Activated naive CD8-positive, alpha-beta T cell treated with anti-CD3 and anti-CD28 coated beads, Interleukin-2, amount 50 U/mL, for 24 hours (primary cell): ENCODE data around the gene DTL.

Experiments
- ATAC-seq: fragments of 150-1000 bp; cut with Tn5 transposase; one replicate; pipeline ENCODE4 v1.10.0; 2021
- DNase-seq: peaks from one replicate; pipeline ENCODE4 v3.0.0; 2021
- H3K27ac Mint-ChIP-seq: one replicate; pipeline ENCODE4 v1.8.0; 2021; ENCODE audit warnings: mild to moderate bottlenecking, mixed read lengths
- H3K27me3 Mint-ChIP-seq: one replicate; pipeline ENCODE4 v1.8.0; 2021; ENCODE audit warnings: mixed read lengths
- H3K36me3 Mint-ChIP-seq: one replicate; pipeline ENCODE4 v1.8.0; 2021; ENCODE audit warnings: low read depth, mixed read lengths
- H3K4me1 Mint-ChIP-seq: one replicate; pipeline ENCODE4 v1.8.0; 2021; ENCODE audit warnings: mixed read lengths
- H3K4me3 Mint-ChIP-seq: one replicate; pipeline ENCODE4 v1.8.0; 2021; ENCODE audit warnings: mild to moderate bottlenecking, moderate library complexity, mixed read lengths
- H3K9me3 Mint-ChIP-seq: one replicate; pipeline ENCODE4 v1.8.0; 2021; ENCODE audit warnings: mixed read lengths

The DTL gene

DNA sequence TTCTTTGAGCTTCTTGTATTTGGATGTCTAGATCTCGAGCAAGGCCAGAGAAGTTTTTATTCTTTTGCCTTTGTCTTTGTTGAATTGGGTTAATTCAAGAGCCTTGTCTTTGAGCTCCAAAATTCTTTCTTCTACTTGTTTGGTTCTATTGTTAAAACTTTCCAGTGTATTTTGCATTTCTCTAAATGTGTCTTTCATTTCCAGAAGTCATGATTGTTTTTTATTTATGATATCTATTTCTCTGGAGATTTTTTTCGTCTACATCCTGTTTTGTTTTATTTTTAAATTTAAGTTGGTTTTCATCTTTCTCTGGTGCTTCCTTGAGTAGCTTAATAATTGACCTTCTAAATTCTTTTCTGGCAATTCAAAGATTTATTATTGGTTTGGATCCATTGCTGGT lies 61.8 kb downstream of the DTL start:
- Mint-ChIP-seq H3K4me3 (no peak overlapping the region), H3K27me3 (no peaks in the 10 kb centered on the region), H3K9me3 (peaks cover 13% of the 10 kb centered on the region), H3K36me3 (peaks cover 95% of the 10 kb centered on the region), H3K27ac (no peak overlapping the region), H3K4me1 (peaks cover 19% of the 10 kb centered on the region)
- DNase-seq (no peak), ATAC-seq (no peak)

DNA sequence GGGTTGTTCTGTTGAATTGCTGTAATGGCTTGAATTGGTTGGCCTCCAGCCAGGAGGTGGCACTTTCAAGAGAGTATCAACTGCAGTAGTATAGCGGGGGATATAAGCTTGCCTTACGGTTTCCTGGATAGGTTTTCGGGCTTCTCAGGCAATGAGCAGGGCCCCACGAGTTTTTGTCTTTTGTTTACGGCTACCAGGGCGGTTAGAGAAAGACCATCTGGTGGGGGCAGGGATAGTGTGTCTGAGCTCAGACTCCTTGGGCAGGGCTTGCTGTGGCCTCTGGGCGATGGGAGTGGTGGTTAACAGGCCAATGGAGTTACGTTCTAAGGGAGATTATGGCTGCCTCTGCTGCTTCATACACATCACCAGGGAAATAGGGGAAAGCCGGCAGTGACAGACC lies 62.8 kb downstream of the DTL start:
- Mint-ChIP-seq H3K9me3 (peaks cover 13% of the 10 kb centered on the region), H3K27me3 (no peaks in the 10 kb centered on the region), H3K27ac (no peak overlapping the region), H3K36me3 (peaks cover 96% of the 10 kb centered on the region), H3K4me3 (no peak overlapping the region), H3K4me1 (peaks cover 19% of the 10 kb centered on the region)
- DNase-seq: no peak
- no peak for ATAC-seq

DNA sequence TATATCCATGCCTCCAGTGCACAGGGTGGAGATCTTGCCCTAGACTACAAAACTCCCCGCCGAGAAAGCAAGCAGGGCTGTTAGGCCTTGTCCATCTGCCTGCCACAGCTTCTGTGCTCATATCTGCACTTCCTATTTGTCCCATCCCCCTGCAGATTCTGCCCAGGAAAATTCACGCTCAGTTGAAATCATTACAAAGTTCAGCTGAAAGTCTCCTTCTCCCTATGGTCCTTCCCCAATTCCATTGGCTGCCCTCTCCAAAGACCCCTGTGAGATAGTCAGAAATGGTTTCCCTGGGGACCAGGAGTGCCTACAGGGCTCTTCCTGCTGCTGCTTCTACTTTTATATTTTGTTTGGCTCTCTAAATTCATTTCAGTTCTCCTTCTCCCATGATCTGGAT lies 63.2 kb downstream of the DTL start:
- Mint-ChIP-seq H3K27ac (no peak overlapping the region), H3K4me3 (no peak overlapping the region), H3K36me3 (peaks cover 95% of the 10 kb centered on the region), H3K4me1 (peaks cover 19% of the 10 kb centered on the region), H3K9me3 (peaks cover 13% of the 10 kb centered on the region), H3K27me3 (no peaks in the 10 kb centered on the region)
- DNase-seq (no peak), ATAC-seq (no peak)

DNA sequence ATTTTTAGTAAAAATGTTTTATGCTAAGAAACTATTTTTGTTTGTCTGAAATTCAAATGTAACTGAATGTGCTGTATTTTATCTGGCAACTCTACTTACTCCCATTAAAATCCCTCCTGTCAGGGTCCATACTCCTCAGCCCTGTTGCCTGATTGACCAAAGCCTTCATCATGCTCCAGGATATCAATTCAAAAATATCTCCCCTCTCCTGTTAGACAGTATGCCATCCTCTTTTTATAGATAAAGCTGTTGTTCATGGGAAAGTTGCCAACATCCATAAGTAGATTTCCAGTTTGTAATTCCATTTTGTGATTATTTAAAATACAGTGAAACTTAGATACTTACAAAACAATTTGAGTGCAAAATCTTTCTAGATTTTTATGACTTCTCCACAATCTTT lies 65.7 kb downstream of the DTL start:
- Mint-ChIP-seq H3K9me3 (peaks cover 8% of the 10 kb centered on the region), H3K27ac (peak overlapping the region; percentile 68), H3K27me3 (no peaks in the 10 kb centered on the region), H3K4me1 (peaks cover 20% of the 10 kb centered on the region), H3K4me3 (no peak overlapping the region), H3K36me3 (peaks cover 92% of the 10 kb centered on the region)
- DNase-seq: no peak
- ATAC-seq: no peak

DNA sequence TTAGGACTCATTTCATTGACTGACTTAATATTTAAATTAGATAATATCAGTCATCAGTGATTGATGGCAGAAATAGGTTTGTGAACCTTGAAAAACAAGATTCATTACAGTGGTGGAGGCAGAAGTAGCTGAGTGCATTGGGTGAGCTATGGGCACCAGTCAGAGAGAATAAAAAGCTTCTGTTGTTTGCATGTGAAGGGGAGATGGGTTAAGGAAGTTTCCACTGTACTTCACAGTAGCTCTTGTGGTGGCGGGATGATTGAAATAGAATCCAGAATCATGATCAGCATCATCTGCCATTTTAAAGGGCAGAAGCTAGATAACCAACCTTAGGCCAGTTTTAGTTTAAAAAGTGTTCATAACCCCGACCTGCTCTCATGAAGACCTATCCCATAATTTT lies 66.2 kb downstream of the DTL start:
- DNase-seq (no peak), ATAC-seq (peak; percentile 40)
- Mint-ChIP-seq H3K27ac (peak overlapping the region; percentile 68), H3K4me3 (no peak overlapping the region), H3K9me3 (peaks cover 3% of the 10 kb centered on the region), H3K36me3 (peaks cover 89% of the 10 kb centered on the region), H3K4me1 (peaks cover 21% of the 10 kb centered on the region), H3K27me3 (no peaks in the 10 kb centered on the region)

DNA sequence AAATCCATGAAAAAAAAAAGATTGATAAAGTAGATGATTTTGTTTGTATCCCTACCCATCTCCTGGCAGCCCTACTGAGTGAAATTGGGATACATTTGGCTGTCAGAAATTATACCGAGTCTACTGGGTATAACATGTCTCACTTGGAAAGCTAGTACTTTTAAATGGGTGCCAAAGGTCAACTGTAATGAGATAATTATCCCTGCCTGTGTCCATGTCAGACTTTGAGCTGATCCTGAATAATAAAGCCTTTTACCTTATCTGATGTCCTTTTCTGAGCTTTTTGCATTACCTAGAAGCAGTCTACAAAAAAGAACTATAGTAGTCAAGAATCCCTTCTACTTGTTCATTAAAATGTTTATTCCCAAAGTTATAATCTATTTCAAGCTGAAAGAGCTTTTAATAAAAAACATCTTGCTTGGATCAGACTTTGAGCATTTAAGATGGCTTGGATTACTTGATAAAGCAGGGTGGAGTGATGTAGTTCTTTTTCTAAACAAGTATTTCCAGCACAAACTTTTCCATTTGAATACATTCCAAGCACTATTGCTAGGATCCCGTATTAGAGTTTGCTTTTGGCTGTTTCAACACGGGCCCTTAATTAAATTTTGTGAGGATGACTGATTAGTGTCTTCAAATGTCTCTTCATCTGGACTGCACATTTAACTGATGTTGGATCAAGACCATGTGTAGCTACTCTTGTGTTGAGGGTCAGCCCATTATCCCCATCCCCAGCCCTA lies 69.2 kb downstream of the DTL start:
- Mint-ChIP-seq H3K4me3 (no peak overlapping the region), H3K9me3 (no peaks in the 10 kb centered on the region), H3K27me3 (no peaks in the 10 kb centered on the region), H3K36me3 (peaks cover 70% of the 10 kb centered on the region), H3K27ac (no peak overlapping the region), H3K4me1 (peaks cover 20% of the 10 kb centered on the region)
- DNase-seq (no peak), ATAC-seq (no peak)

DNA sequence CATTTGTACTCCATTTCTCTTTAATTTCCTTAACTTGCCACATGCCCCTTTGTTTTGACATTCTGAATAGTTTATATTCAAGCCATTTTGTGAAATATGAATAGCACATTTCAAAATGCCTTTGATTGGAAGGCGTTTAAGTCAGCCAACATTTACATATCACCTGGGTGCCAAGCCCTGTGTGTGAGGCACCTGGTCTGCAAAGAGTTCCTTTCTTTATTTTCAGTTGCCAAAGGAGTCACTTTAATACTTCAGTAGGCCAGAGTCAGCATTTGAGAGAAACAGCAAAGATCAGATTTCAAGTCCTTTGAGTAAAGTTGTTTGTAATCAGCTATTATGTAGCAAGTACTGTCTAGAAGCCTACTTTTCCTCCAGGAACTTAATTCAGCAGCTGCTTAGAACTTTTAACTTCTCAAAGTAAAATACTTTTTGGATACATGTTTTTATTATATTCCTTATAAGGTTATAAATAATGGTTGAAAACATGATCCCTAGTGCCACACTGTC lies 70.8 kb downstream of the DTL start:
- peaks cover 54% of the 10 kb centered on the region for H3K36me3 Mint-ChIP-seq
- no peak overlapping the region for H3K27ac Mint-ChIP-seq

DNA sequence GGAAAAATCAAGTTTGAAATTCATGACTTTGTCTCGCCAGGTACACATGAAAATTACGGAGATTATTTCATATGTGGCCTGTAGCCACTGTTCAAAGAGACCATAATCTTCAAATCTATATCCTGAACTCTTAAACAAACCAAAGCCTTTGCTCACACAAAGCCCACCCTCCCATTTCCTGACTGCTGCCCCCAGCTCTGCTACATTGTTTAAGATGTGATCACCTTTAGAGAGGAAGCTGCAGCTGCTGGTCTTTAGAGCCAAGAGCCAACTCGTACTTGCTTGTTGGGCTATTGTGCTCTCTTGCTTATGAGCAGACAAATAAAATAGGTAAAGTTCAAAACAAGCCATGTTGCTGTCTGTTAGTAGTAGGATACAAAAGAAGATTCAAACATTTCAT lies 71.9 kb downstream of the DTL start:
- no peak for ATAC-seq
- no peaks in the 10 kb centered on the region for H3K27me3 Mint-ChIP-seq
- peaks cover 2% of the 10 kb centered on the region for H3K4me1 Mint-ChIP-seq
- no peak overlapping the region for H3K4me3 Mint-ChIP-seq
- no peaks in the 10 kb centered on the region for H3K9me3 Mint-ChIP-seq
- peaks cover 43% of the 10 kb centered on the region for H3K36me3 Mint-ChIP-seq
- no peak overlapping the region for H3K27ac Mint-ChIP-seq
- no peak for DNase-seq

More for the DNA sequence above, 70.8 kb downstream of the DTL start:
- Mint-ChIP-seq H3K4me1 (peaks cover 12% of the 10 kb centered on the region), H3K4me3 (no peak overlapping the region), H3K27me3 (no peaks in the 10 kb centered on the region), H3K9me3 (no peaks in the 10 kb centered on the region)
- DNase-seq: no peak
- no peak for ATAC-seq

DNA sequence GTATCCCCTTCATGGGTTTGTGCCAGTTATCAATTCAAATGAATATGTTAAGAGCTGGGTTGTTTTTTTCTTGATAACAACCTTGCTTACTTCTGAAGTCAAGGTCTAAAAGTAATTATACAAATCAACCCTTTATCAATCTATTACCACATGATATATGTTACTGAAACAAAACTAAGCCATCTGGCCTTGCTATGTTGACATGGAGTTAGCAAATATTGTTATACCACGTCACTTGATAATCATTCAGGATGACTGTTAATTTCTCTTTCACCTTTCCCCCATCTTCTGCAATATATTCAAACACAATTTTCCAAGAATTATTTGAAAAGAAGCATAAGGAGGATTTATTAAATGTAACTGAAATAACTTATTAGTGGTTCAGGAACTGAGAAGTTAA lies 72.6 kb downstream of the DTL start:
- no peak overlapping the region for H3K4me3 Mint-ChIP-seq

DNA sequence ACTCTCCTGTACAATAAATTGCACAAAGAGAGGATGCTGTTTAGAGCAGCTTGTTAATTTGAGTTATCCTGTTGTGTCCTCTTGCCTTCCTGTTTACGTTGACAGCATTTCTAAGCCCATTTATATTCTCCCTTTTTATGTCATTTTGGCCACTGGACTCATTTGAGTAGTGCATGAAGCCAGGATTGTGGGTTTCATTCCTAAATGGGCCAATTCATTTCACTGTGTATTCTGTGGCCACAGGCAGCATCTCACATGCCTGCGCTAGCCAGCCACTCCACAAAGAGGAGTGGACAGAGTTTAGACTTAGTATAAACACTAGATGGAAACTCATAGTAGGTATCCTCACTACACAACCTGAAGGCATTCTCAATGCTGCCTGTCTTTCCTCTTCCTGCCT lies 73.4 kb downstream of the DTL start:
- Mint-ChIP-seq H3K27me3 (no peaks in the 10 kb centered on the region), H3K36me3 (peaks cover 29% of the 10 kb centered on the region), H3K4me3 (no peak overlapping the region), H3K4me1 (peaks cover 2% of the 10 kb centered on the region), H3K9me3 (no peaks in the 10 kb centered on the region), H3K27ac (no peak overlapping the region)
- no peak for DNase-seq
- ATAC-seq: no peak

More for the DNA sequence above, 72.6 kb downstream of the DTL start:
- Mint-ChIP-seq H3K9me3 (no peaks in the 10 kb centered on the region), H3K27ac (no peak overlapping the region), H3K4me1 (peaks cover 2% of the 10 kb centered on the region), H3K27me3 (no peaks in the 10 kb centered on the region), H3K36me3 (peaks cover 36% of the 10 kb centered on the region)
- DNase-seq (no peak), ATAC-seq (no peak)

DNA sequence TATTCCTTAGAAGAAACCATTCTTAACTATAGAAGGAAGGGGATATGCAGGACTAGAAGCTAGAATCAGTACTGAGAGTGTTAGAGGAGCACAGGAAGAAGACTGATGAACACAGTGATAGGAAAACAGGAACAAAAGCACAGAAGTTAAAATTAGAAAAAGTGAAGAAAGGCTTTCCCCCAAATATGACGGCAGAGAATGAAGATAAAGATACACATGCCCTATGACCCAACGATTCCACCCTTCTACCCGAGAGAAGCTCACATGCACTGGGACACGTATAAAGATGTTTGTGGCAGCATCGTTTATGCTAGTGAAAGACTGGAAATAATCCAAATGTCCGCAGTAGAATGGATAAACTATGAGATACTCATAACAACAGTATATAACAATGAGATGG lies 74.2 kb downstream of the DTL start:
- Mint-ChIP-seq H3K36me3 (peaks cover 22% of the 10 kb centered on the region), H3K9me3 (no peaks in the 10 kb centered on the region), H3K4me3 (no peak overlapping the region), H3K27me3 (no peaks in the 10 kb centered on the region), H3K27ac (no peak overlapping the region), H3K4me1 (peaks cover 2% of the 10 kb centered on the region)
- ATAC-seq: no peak
- no peak for DNase-seq

DNA sequence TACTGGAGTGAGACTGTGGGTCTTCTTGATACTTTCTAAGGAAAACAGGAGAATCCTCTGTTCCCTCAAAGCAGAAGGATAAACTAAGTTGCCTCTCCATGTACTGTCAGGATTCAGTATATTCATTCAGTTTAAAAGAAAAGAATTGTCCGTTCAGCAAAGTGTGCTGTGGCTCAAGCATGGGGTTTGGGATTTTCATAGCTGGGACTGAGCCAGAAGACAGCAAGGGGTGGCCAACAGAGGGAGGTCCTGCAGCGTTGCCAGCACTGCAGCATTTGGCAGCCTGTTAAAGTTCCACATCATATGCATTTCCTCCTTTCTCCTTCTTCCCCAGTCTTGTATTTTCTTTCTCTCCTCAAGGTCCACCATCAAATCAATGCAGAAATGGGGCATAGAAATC lies 75.1 kb downstream of the DTL start:
- no peak overlapping the region for H3K4me3 Mint-ChIP-seq
- DNase-seq: no peak

DNA sequence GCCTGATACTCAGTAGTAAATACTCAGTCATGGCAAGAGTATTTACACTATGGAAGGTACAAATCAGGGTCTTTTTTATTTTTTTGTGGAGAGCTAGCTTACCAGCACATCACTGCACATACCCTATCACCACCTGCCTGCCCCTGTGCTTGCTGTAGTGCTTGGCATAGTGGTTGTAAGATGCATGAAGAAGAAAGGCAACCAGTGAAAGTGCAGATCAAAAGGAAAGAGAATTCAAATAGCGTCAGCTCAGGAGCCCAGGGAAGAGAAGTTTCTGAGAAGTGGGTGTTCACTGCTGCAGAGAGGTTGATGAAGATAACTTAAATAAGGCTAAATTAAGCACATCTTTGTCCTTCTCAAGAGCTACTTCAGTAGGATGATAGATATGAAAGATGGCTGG lies 76.0 kb downstream of the DTL start:
- peaks cover 12% of the 10 kb centered on the region for H3K36me3 Mint-ChIP-seq
- H3K27ac Mint-ChIP-seq: no peak overlapping the region

More for the DNA sequence above, 75.1 kb downstream of the DTL start:
- Mint-ChIP-seq H3K27ac (no peak overlapping the region), H3K9me3 (no peaks in the 10 kb centered on the region), H3K27me3 (no peaks in the 10 kb centered on the region), H3K4me1 (peaks cover 2% of the 10 kb centered on the region), H3K36me3 (peaks cover 18% of the 10 kb centered on the region)
- no peak for ATAC-seq

DNA sequence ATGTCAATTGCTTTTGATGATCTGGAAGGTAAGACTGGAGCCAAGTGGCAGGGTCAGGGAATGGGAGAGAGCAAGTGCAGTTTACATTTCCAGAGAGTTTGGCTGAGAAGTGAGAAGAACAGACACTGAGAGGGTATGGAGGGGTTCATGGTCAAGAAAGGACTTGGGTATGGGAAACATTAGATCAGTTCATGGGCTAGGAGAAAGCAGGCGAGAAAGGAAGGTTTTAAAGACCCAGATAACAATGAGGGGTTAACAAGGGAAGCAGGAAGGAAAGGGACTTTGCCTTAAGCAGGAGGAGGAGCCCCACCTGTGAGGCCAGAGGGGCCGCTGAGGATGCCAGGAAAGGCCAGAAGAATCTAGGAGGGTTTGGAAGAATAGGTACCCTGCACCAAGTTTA lies 78.2 kb downstream of the DTL start:
- Mint-ChIP-seq H3K4me1 (no peaks in the 10 kb centered on the region), H3K9me3 (no peaks in the 10 kb centered on the region), H3K27ac (no peak overlapping the region), H3K4me3 (no peak overlapping the region), H3K27me3 (no peaks in the 10 kb centered on the region), H3K36me3 (peaks cover 5% of the 10 kb centered on the region)
- DNase-seq: no peak
- no peak for ATAC-seq

More for the DNA sequence above, 76.0 kb downstream of the DTL start:
- ATAC-seq (no peak), DNase-seq (no peak)
- no peak overlapping the region for H3K4me3 Mint-ChIP-seq
- no peaks in the 10 kb centered on the region for H3K9me3 Mint-ChIP-seq
- H3K27me3 Mint-ChIP-seq: no peaks in the 10 kb centered on the region
- H3K4me1 Mint-ChIP-seq: no peaks in the 10 kb centered on the region

DNA sequence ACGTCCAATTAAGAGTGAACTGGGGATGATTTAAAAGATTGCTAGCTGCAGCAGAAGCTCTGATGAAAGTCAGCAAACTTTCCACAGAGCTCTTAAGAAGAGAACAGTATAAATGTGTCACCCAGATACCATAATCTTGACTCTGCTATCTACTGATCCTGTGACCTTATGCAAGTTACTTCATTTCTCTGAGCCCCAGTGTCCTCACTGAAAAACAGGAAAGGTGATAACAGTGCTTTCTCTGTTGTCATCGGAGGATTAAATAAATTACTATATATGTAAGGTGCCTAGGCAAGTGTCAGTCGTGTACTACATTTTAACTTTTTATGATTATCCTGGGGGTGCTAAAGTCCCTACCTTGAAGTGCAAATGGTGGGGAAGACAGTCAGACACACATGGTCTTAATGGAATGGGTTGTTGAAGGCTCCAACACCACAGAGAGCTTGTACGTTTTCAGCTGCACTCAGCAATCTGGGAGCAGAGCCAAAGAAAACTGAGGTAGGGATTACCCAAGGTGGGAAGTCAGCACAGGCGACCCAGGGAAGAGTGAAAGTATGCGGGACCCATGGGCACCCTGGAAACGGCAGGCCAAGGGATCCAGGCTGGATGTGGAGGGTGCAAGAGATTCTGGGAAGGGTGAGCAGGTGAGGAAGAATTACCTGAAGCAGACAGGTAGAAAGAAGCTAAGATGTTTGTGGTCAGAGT lies 82.8 kb downstream of the DTL start:
- peaks cover 4% of the 10 kb centered on the region for H3K4me1 Mint-ChIP-seq
- H3K27ac Mint-ChIP-seq: no peak overlapping the region
- H3K9me3 Mint-ChIP-seq: no peaks in the 10 kb centered on the region
- no peaks in the 10 kb centered on the region for H3K27me3 Mint-ChIP-seq
- peaks cover 6% of the 10 kb centered on the region for H3K36me3 Mint-ChIP-seq
- ATAC-seq: no peak
- DNase-seq: no peak
- H3K4me3 Mint-ChIP-seq: no peak overlapping the region
